TTC549 (cell line): ENCODE data around the gene MYADM.

Experiments used
- FAIRE-seq: peaks from 2 replicates; lab custom pipeline; 2012; peaks lifted over from hg19 to GRCh38; lab: Jason Lieb, UNC

The MYADM gene

DNA sequence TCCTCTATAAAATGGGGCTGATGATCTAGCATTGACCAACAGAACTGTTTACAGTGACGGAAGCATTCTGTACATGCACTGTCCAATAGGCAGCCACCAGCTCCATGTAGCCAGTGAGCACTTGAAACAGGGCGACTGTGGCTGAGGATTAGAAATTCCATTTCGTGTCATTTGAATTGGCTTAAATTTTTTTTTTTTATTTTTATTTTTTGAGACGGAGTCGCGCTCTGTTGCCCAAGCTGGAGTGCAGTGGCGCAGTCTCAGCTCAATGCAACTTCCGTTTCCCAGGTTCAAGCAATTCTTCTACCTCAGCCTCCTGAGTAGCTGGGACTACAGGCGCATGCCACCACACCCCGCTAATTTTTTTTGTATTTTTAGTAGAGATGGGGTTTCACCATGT lies 17.4 kb downstream of the MYADM start:
- FAIRE-seq: no peak

DNA sequence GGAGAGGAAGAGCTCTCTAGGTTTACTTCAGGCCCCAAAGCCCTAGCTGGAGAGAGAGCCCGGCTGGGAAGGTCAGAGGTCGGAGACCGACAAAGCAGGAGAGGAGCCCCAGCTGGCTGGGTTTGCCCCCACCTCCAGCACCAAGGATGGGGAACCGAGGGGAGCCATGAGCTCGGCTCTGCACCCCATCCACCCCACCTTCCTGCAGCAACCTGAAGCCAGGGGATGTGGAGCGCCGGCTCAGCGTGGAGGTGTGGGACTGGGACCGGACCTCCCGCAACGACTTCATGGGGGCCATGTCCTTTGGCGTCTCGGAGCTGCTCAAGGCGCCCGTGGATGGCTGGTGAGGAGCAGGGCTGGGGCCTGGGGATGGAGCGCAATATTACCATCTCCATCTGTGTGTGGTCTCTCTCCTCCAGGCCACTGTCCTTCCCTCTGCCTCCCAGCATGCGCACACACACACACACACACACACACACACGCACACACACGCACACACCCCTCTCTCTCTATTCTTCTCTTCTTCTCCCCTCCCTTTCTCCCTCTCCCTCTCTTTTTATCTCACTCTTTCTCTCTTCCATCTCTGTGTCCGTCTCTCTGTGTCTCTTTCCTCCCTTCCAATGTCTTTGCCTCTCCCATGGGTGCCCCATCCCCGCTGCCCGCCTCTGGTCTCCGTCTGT lies 24.8 kb downstream of the MYADM start:
- FAIRE-seq: no peak

GRCh38 chr19:53892981-53893325 lies 25.3 kb downstream of the MYADM start:
- no peak for FAIRE-seq

- no peak for FAIRE-seq
Measured at GRCh38 chr19:53894707-53895106, 27.0 kb downstream of the MYADM start.

DNA sequence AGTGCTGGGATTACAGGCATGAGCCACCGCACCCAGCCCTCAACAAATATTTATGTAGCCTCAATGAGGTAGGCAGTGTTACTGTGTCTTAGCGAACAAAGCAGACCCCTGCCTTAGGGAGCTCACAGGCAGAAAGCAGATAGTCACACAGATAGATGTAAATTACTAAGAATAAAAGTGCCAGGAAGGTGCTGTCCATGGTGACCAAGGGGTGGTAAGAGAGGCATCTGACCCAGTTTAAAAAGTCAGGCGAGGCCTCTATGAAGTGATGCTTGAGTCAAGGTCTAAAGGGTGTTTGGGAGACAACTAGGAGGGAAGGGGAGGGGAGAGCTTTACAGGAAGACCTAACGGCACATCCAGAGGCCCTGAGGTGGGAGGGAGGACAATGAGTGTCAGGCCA lies 29.0 kb downstream of the MYADM start:
- FAIRE-seq: no peak

DNA sequence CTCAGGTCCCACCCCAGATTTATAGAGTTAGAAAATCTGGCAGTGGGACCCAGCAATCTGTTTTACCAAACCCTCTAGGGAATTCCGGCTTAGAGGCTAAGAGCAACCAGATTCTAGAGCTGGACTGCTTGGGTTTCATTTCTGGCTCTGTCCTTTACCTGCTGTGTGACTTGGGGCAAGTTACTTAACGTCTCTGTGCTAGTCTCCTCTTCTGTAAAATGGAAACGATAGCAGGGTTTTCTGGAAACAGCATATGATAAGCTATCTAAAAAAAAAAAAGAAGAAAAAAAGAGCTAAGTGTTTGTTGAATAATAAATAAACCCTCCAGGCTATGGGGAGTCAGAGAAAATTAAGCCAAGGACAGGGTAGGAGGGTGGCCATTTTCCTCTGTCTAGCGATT lies 29.8 kb downstream of the MYADM start:
- FAIRE-seq: no peak

DNA sequence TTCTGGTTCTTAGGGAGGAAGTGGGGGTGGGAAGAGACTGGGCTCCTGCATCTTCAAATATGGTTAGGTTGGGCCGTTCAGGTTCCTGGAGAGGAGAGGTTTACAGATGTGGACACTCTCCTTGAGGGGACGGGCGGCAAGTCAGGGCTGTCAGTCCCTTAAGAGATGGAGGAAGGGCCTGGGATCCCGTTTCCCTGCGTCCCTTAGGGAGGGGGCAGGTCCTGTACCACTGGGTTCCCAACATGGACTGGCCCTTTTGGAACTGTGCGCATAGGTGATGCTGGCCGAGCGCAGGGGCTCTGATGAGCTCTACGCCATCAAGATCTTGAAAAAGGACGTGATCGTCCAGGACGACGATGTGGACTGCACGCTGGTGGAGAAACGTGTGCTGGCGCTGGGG lies 30.5 kb downstream of the MYADM start:
- no peak for FAIRE-seq

- FAIRE-seq: no peak
Measured at GRCh38 chr19:53898636-53899341, 31.1 kb downstream of the MYADM start.

GRCh38 chr19:53900191-53900860 lies 32.6 kb downstream of the MYADM start:
- no peak for FAIRE-seq

DNA sequence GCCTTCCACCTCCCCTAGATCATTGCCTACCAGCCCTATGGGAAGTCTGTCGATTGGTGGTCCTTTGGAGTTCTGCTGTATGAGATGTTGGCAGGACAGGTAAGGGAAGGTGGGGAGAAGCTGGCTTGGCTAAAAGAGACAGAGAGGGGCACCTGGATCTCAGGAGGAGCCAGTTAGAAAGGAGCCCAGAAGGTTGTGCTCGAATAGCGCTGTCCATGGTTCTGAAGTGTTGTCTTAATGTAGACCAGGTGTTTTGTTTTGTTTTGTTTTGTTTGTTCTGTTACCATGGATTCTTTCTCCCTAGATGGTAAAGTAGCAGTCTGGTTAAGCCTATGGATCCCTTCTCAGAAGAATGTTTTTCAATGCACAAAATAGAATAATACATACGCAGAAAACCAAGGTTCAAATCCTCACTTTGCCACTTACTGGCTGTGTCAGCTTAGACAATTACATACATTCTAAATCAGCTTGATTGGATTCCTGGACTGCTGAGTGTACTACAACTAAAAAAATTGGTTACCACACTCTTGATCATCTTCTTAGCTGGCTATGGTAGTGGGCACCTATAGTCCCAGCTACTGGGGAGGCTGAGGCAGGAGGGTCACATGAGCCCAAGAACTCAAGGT lies 35.5 kb downstream of the MYADM start:
- no peak for FAIRE-seq

- FAIRE-seq: no peak
Measured at GRCh38 chr19:53904909-53905308, 37.2 kb downstream of the MYADM start.

GRCh38 chr19:53905787-53906186 lies 38.1 kb downstream of the MYADM start:
- FAIRE-seq: no peak

DNA sequence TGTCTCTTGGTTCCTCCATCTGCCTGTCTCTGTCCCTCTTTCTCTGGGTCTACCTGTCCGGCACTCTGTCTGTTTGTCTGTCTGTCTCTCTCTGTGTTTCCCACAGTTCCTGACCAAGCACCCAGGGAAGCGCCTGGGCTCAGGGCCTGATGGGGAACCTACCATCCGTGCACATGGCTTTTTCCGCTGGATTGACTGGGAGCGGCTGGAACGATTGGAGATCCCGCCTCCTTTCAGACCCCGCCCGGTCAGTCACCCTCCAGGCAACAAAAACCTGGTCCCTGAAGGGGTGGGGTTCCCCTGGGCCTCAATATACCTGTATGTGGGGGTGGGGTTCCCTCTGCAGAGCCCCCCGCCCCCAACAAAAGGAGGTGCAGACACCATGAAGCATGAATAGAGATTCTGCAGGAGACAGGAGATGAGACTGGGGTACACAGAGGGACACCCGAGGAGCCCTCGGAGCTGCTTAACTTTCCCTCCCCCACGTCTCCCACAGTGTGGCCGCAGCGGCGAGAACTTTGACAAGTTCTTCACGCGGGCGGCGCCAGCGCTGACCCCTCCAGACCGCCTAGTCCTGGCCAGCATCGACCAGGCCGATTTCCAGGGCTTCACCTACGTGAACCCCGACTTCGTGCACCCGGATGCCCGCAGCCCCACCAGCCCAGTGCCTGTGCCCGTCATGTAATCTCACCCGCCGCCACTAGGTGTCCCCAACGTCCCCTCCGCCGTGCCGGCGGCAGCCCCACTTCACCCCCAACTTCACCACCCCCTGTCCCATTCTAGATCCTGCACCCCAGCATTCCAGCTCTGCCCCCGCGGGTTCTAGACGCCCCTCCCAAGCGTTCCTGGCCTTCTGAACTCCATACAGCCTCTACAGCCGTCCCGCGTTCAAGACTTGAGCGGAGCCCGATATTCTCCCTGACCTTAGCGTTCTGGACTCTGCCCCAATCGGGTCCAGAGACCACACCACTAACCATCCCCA lies 38.8 kb downstream of the MYADM start:
- FAIRE-seq: no peak

- no peak for FAIRE-seq
Measured at GRCh38 chr19:53907193-53907581, 39.5 kb downstream of the MYADM start.

- no peak for FAIRE-seq
Measured at GRCh38 chr19:53907690-53908089, 40.0 kb downstream of the MYADM start.

DNA sequence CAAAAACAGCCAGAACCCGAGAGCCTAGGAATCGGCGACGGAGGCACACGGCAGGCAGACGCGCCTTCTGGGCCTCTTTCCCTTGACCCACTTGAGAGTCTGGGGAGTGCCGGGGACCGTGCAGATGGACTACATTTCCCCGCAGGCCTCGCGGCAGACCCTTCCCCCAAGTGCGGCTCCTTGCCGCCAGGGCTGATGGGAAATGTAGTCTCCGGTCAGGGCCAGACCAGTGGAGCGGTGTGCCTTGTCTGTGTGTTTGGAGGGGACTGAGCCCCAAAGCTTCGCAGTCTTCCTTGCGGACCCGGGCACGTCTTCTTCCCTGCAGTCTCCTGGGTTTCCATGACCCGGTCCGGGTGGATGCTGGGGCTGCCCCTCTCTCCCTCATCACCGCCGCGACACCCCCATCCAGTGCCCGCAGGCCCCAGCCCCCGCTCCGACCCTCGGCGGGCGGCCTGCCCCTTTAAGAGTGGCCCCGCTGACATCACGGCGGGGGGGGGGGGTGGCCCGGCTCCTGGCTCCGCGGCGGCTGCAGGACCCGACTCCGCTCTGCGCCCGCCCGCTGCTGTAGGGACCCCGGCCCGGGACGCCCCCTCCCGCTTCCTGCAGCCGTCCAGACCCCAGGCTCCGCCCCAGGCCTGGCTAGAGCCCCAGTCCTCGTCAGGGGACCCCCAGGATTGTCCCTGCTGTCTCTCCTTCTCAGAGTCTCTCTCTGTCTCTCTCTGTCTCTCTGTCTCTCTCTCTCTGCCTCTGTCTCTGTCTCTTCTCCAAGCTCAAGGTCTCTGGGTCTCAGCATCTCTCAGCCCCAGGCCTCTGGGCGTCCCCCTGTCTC lies 40.6 kb downstream of the MYADM start:
- FAIRE-seq: no peak

GRCh38 chr19:53908935-53909415 lies 41.3 kb downstream of the MYADM start, which contains the start of gene CACNG7:
TSS of gene CACNG7 (plus strand) at chr19:53909278. CDS start at chr19:53912832, 3,554 bp downstream.
- no peak for FAIRE-seq

GRCh38 chr19:53909471-53910169 lies 41.9 kb downstream of the MYADM start:
- FAIRE-seq: no peak

DNA sequence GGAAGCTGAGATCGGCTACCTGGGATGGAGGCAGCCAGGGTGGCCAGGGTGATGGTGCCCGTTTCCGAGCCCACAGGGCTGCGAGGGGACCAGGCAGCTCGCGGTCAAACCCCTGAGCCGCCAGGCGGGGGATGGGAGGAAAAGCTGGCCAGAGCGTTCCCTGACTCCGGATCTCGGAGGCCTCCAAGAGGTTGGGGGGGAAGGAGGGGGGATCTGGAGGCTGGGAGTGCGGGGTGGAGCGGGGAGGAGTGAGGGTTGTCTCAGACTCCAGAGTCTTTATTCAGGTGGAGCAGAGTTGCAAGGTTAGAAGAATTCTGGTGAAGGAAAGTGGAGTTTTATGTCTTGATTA lies 42.5 kb downstream of the MYADM start:
- FAIRE-seq: no peak

DNA sequence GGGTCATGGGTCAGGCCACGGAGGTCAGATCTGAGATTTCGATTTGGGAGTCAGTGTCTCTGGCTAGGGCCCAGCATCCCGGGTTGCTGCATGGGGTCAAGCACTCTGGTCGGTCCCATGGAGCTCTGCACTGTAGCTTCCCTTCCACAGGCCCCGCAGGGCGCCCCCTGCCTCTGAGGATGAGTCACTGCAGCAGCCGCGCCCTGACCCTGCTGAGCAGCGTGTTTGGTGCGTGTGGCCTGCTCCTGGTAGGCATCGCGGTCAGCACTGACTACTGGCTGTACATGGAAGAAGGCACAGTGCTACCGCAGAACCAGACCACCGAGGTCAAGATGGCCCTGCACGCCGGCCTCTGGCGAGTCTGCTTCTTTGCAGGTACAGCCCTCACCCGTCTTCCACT lies 45.0 kb downstream of the MYADM start:
- FAIRE-seq: no peak
